Nephron progenitor cell (in vitro differentiated cells): ENCODE results near the gene KAT2A.

ENCODE experiments used
- DNase-seq: peaks from one replicate; pipeline ENCODE4 v3.0.0; 2021
- H3K27ac Mint-ChIP-seq: 2 replicates; pipeline ENCODE4 v1.8.0; 2021; ENCODE audit warnings: mild to moderate bottlenecking, moderate library complexity, mixed read lengths
- H3K27me3 Mint-ChIP-seq: 2 replicates; pipeline ENCODE4 v1.8.0; 2021; ENCODE audit warnings: mild to moderate bottlenecking, low read depth, mixed read lengths; ENCODE audit not compliant: poor library complexity
- H3K36me3 Mint-ChIP-seq: 2 replicates; pipeline ENCODE4 v1.8.0; 2021; ENCODE audit warnings: low read depth, mixed read lengths
- H3K4me1 Mint-ChIP-seq: 2 replicates; pipeline ENCODE4 v1.8.0; 2021; ENCODE audit warnings: mixed read lengths
- H3K4me3 Mint-ChIP-seq: 2 replicates; pipeline ENCODE4 v1.8.0; 2021; ENCODE audit warnings: mild to moderate bottlenecking, moderate library complexity, mixed read lengths
- H3K9me3 Mint-ChIP-seq: 2 replicates; pipeline ENCODE4 v1.8.0; 2021; ENCODE audit warnings: mild to moderate bottlenecking, moderate library complexity, mixed read lengths
- TF ChIP-seq, protein P1 (sequence below): fragments of 200-600 bp; sonication (generic); IDR thresholded peaks from 2 replicates; pipeline ENCODE4 v1.5.0; 2021; ENCODE audit warnings: antibody characterized with exemption

Gene KAT2A

GRCh38 chr17:42116705-42117396, 4.3 kb downstream of the KAT2A start:
- peak; percentile 79 for DNase-seq
- TF ChIP-seq, protein P1, sequence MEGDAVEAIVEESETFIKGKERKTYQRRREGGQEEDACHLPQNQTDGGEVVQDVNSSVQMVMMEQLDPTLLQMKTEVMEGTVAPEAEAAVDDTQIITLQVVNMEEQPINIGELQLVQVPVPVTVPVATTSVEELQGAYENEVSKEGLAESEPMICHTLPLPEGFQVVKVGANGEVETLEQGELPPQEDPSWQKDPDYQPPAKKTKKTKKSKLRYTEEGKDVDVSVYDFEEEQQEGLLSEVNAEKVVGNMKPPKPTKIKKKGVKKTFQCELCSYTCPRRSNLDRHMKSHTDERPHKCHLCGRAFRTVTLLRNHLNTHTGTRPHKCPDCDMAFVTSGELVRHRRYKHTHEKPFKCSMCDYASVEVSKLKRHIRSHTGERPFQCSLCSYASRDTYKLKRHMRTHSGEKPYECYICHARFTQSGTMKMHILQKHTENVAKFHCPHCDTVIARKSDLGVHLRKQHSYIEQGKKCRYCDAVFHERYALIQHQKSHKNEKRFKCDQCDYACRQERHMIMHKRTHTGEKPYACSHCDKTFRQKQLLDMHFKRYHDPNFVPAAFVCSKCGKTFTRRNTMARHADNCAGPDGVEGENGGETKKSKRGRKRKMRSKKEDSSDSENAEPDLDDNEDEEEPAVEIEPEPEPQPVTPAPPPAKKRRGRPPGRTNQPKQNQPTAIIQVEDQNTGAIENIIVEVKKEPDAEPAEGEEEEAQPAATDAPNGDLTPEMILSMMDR = peak; percentile 79
- Mint-ChIP-seq H3K9me3 (no peaks in the 10 kb centered on the region), H3K4me1 (peaks cover 47% of the 10 kb centered on the region), H3K4me3 (no peak overlapping the region), H3K36me3 (peaks cover 14% of the 10 kb centered on the region), H3K27me3 (no peaks in the 10 kb centered on the region), H3K27ac (peak overlapping the region; percentile 59)

DNA sequence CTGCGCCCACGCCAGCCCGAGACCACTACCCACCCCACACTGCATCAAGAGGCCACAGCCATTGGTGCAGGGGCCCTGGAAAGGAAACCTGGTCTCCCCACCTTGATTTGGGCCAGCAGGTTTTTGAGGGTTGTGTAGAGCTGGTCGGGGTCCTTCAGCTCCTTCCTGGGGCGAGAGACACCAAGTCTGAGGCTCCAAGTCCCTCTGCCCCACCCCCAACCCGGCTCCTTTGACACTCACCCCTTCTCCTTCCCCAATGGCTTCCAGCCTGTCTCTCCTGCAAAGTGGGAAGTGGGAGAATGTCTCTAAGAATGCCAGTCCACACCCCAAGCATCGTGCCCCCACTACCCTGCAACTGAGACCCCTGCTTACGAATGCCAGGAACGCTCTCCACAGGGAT, 7.0 kb downstream of the KAT2A start:
- Mint-ChIP-seq H3K27me3 (peaks cover 10% of the 10 kb centered on the region), H3K4me3 (no peak overlapping the region), H3K27ac (no peak overlapping the region)

DNA sequence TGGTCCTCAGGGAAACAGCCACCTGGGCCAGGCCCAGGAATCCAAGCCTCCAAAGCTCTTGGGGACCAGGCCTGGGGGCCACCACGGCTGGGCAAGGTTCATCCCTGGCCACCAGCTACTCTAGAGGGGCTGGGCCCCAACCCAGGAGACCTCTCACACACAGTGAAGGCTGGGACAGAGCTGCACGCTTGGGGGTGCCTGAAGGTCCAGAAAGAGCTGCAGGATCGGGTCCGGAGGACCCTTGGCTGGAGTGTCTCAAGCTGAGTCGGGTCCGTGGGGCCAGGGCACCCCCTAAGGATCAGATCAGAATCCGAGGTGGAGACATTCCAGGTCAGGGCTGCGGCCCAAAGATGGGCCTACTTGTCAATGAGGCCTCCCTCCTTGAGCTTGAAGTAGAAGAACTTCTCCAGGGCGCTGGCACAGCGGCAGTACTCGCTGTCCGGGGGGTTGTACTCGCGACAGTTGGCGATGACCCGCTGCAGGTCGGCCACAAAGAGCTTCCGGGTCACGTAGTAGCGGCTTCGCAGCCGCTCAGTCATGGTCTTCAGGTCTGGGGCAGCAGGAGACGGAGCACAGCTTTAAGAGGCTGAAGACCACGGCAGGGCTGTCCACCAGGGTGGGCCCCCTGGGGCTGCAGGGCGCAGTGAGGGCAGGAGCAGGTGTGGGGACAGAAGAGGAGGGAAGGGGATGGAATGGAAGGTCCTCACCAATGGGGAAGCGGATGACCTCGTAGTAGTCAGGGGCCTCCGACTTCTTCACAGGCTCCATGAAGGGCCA, 7.7 kb downstream of the KAT2A start:
- Mint-ChIP-seq H3K27ac (no peak overlapping the region), H3K36me3 (peaks cover 14% of the 10 kb centered on the region), H3K4me3 (no peak overlapping the region), H3K4me1 (peaks cover 38% of the 10 kb centered on the region), H3K27me3 (peaks cover 10% of the 10 kb centered on the region), H3K9me3 (no peaks in the 10 kb centered on the region)
- no peak for DNase-seq
- TF ChIP-seq, protein P1 = no peak

More for the DNA sequence above, 7.0 kb downstream of the KAT2A start:
- TF ChIP-seq, protein P1 = no peak
- H3K36me3 Mint-ChIP-seq = peaks cover 14% of the 10 kb centered on the region
- peaks cover 38% of the 10 kb centered on the region for H3K4me1 Mint-ChIP-seq
- H3K9me3 Mint-ChIP-seq = no peaks in the 10 kb centered on the region
- no peak for DNase-seq

DNA sequence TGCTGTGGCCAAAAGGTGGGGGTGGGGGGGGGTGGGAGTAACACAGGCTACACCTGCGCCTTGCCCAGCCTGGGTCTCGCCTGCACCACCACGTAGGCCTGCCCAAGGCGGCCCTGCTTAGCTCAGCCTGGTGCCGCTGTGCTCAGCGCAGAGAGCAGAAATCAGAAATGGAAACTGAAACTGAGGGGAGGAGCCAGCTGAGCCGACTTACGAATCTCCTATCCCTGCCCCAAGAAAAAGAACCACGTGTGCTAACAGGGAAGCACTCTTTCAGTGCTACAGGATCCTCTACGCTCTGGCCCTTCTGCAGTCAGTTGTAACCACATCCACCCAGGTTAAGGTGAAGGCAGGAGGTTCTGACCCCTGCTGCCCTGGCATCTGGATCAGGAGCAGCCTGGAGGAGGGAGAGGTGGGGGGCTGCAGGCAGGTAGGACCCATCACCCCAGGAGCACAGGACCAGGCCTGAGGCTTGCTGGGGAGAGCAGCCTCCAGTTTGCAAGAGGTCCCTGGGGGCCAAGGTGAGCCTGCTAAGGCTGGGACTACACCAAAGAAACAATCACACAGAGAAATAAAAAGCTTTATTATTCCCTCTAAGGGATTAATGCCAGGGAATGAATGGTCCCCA, 8.5 kb downstream of the KAT2A start, which contains the start of gene DHX58:
Gene DHX58 (minus strand): TSS at position 163 of the 625 bp plus-strand sequence. CDS start 822 bp downstream, outside the sequence.
- no peaks in the 10 kb centered on the region for H3K9me3 Mint-ChIP-seq
- peaks cover 13% of the 10 kb centered on the region for H3K27me3 Mint-ChIP-seq
- DNase-seq = no peak
- H3K36me3 Mint-ChIP-seq = peaks cover 14% of the 10 kb centered on the region
- no peak within 1 kb of the TSS for H3K27ac Mint-ChIP-seq
- H3K4me1 Mint-ChIP-seq = peaks cover 42% of the 10 kb centered on the region
- TF ChIP-seq, protein P1 = no peak
- H3K4me3 Mint-ChIP-seq = no peak within 1 kb of the TSS

DNA sequence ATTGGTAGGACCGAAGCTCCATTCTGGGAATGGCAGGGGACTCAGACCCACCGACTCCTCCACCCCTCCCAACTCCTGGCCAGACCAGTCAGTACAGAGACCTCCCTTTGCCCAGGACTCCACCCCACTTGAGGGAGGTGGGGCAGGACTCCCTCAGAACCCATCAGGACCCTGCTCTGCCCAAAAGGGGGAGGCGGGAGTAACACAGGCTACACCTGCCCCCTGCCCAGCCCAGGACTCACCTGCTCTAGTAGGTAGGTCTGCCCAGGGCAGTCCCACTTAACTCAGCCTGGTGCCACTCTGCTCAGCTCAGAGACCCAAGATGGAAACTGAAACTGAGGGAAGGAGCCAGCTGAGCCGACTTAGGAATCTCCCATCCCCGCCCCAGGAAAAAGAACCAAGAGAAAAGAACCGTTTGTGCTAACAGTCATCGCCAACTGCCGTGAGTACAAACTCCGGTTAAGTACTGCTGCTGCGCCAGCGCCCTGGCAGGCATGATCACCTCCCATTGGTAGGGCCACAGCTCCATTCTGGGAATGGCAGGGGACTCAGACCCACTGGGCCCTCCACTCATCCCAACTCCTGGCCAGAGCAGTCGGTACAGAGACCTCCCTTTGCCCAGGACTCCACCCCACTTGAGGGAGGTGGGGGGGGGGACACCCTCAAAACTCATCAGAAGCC, 9.2 kb downstream of the KAT2A start:
- no peak overlapping the region for H3K4me3 Mint-ChIP-seq
- peaks cover 11% of the 10 kb centered on the region for H3K36me3 Mint-ChIP-seq
- DNase-seq = no peak

More for the DNA sequence above, 9.2 kb downstream of the KAT2A start:
- Mint-ChIP-seq H3K27ac (no peak overlapping the region), H3K27me3 (peaks cover 18% of the 10 kb centered on the region), H3K4me1 (peaks cover 45% of the 10 kb centered on the region), H3K9me3 (no peaks in the 10 kb centered on the region)
- TF ChIP-seq, protein P1 = no peak
